SK-N-MC (cell line): ENCODE results near the gene WDFY3.

Experiments used
- DNase-seq: peaks from one replicate; pipeline ENCODE4 v3.0.0-alpha.2; 2011; ENCODE audit warnings: low read depth, low spot score
- H3K27ac ChIP-seq: fragments of 200-600 bp; sonication (generic); 2 replicates; pipeline ENCODE4 v1.5.1; 2016; ENCODE audit warnings: mixed run types
- H3K36me3 ChIP-seq: fragments of 200-600 bp; sonication (generic); 2 replicates; pipeline ENCODE4 v1.6.1; 2017; ENCODE audit warnings: antibody characterized with exemption, low read length, mixed read lengths; ENCODE audit not compliant: insufficient read depth
- H3K4me3 ChIP-seq: fragments of 200-600 bp; sonication (generic); 2 replicates; pipeline ENCODE4 v1.5.1; 2016
- H3K9ac ChIP-seq: fragments of 200-600 bp; sonication (generic); 2 replicates; pipeline ENCODE4 v1.8.0; 2017; ENCODE audit warnings: mixed run types, mixed read lengths; ENCODE audit not compliant: insufficient read length
- H3K9me3 ChIP-seq: fragments of 200-600 bp; sonication (generic); 2 replicates; pipeline ENCODE4 v1.6.1; 2017; ENCODE audit warnings: low read depth, mild to moderate bottlenecking, antibody characterized with exemption, low read length, moderate library complexity, mixed read lengths
- EZH2 ChIP-seq: fragments of 200-600 bp; sonication (generic); IDR thresholded peaks from one replicate; pipeline ENCODE4 v1.6.1; 2017; ENCODE audit warnings: antibody characterized with exemption
- FOXP2 ChIP-seq: optimal IDR thresholded peaks from 2 replicates; pipeline ENCODE3; 2011; ENCODE audit warnings: mild to moderate bottlenecking, moderate library complexity; ENCODE audit not compliant: insufficient read depth; ENCODE audit errors: extremely low read length, control extremely low read depth
- POLR2AphosphoS5 ChIP-seq: IDR thresholded peaks from 2 replicates; pipeline ENCODE4 v1.6.1; 2012; ENCODE audit warnings: mild to moderate bottlenecking, low read depth, low read length, borderline replicate concordance

WDFY3 gene

GRCh38 chr4:84753321-84753972, 213.0 kb downstream of the WDFY3 start:
- no peak for DNase-seq
- Histone ChIP-seq H3K4me3 (no peak overlapping the region), H3K36me3 (peaks cover 57% of the 10 kb centered on the region), H3K9ac (no peak overlapping the region), H3K27ac (no peak overlapping the region), H3K9me3 (no peaks in the 10 kb centered on the region)
- TF ChIP-seq EZH2 (no peak), POLR2AphosphoS5 (no peak), FOXP2 (no peak)

- DNase-seq = no peak
- TF ChIP-seq EZH2 (no peak), FOXP2 (no peak), POLR2AphosphoS5 (no peak)
- Histone ChIP-seq H3K36me3 (peaks cover 68% of the 10 kb centered on the region), H3K27ac (no peak overlapping the region), H3K9ac (no peak overlapping the region), H3K4me3 (no peak overlapping the region), H3K9me3 (no peaks in the 10 kb centered on the region)
Measured at GRCh38 chr4:84751707-84752106, 214.8 kb downstream of the WDFY3 start.

- Histone ChIP-seq H3K4me3 (no peak overlapping the region), H3K36me3 (peaks cover 65% of the 10 kb centered on the region), H3K9me3 (no peaks in the 10 kb centered on the region), H3K9ac (no peak overlapping the region), H3K27ac (no peak overlapping the region)
- DNase-seq = no peak
- TF ChIP-seq POLR2AphosphoS5 (no peak), EZH2 (no peak), FOXP2 (no peak)
Measured at GRCh38 chr4:84750960-84751283, 215.6 kb downstream of the WDFY3 start.

GRCh38 chr4:84750260-84750959, 216.1 kb downstream of the WDFY3 start:
- TF ChIP-seq EZH2 (no peak), FOXP2 (no peak), POLR2AphosphoS5 (no peak)
- peaks cover 64% of the 10 kb centered on the region for H3K36me3 ChIP-seq
- no peak overlapping the region for H3K4me3 ChIP-seq
- no peak overlapping the region for H3K9ac ChIP-seq
- DNase-seq = peak; percentile 45
- H3K27ac ChIP-seq = no peak overlapping the region
- no peaks in the 10 kb centered on the region for H3K9me3 ChIP-seq

- TF ChIP-seq FOXP2 = no peak
- no peak for TF ChIP-seq EZH2
- TF ChIP-seq POLR2AphosphoS5 = no peak
- no peaks in the 10 kb centered on the region for H3K9me3 ChIP-seq
- H3K4me3 ChIP-seq = no peak overlapping the region
- peaks cover 72% of the 10 kb centered on the region for H3K36me3 ChIP-seq
- no peak overlapping the region for H3K27ac ChIP-seq
- no peak overlapping the region for H3K9ac ChIP-seq
- DNase-seq = no peak
Measured at GRCh38 chr4:84740057-84740456, 226.4 kb downstream of the WDFY3 start.

- Histone ChIP-seq H3K27ac (no peak overlapping the region), H3K9me3 (no peaks in the 10 kb centered on the region), H3K9ac (no peak overlapping the region), H3K36me3 (peaks cover 78% of the 10 kb centered on the region), H3K4me3 (no peak overlapping the region)
- TF ChIP-seq POLR2AphosphoS5 = no peak
- no peak for TF ChIP-seq FOXP2
- TF ChIP-seq EZH2 = no peak
- DNase-seq = no peak
Measured at GRCh38 chr4:84738622-84739021, 227.9 kb downstream of the WDFY3 start.

- Histone ChIP-seq H3K36me3 (peaks cover 77% of the 10 kb centered on the region), H3K9ac (no peak overlapping the region), H3K9me3 (no peaks in the 10 kb centered on the region), H3K27ac (no peak overlapping the region), H3K4me3 (no peak overlapping the region)
- no peak for DNase-seq
- TF ChIP-seq POLR2AphosphoS5 = no peak
Measured at GRCh38 chr4:84737656-84738055, 228.8 kb downstream of the WDFY3 start.

GRCh38 chr4:84734037-84734436, 232.5 kb downstream of the WDFY3 start:
- no peak for DNase-seq
- no peak for TF ChIP-seq POLR2AphosphoS5
- no peak for TF ChIP-seq EZH2
- no peak for TF ChIP-seq FOXP2
- peaks cover 63% of the 10 kb centered on the region for H3K36me3 ChIP-seq
- H3K4me3 ChIP-seq = no peak overlapping the region
- no peak overlapping the region for H3K27ac ChIP-seq
- H3K9me3 ChIP-seq = no peaks in the 10 kb centered on the region
- H3K9ac ChIP-seq = no peak overlapping the region
